ENCODE measurements around the gene BRME1.
"Not testable (repeated sequence)": the region's sequence is repeated elsewhere in the genome, so short reads cannot be mapped to it uniquely, and the experiment has no call there.

DNA sequence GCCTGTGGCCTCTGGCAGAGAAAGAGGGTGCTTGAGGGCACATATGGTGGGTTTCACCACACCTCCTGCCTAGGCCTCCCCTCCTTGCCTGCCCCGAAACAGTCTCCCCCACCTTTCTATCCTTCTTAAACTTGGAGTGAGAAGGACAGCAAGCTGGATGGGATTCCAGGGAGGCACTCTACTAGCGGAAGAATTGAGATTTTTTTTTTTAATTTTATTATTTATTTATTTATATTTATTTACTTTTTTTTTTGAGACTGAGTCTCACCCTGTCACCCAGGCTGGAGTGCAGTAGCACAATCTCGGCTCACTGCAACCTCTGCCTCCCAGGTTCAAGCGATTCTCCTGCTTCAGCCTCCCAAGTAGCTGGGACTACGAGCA, 54.2 kb downstream of the BRME1 start:
- TF ChIP-seq POLR2AphosphoS5 (IDR thresholded peaks at IDR 0.05; ENCODE audit: insufficient read depth in 1 of 2, low read depth in 1 of 2); CTCF (IDR thresholded peaks at IDR 0.05): not testable (repeated sequence)
